NOMO-1 treated with DMSO at 0.1 percent for 48 hours (cell line): ENCODE data around the gene PRKAG2.

Experiments
- DNase-seq: peaks from one replicate; lab custom pipeline; 2025; ENCODE audit not compliant: unreplicated experiment; lab: John Stamatoyannopoulos, UW

The PRKAG2 gene

DNA sequence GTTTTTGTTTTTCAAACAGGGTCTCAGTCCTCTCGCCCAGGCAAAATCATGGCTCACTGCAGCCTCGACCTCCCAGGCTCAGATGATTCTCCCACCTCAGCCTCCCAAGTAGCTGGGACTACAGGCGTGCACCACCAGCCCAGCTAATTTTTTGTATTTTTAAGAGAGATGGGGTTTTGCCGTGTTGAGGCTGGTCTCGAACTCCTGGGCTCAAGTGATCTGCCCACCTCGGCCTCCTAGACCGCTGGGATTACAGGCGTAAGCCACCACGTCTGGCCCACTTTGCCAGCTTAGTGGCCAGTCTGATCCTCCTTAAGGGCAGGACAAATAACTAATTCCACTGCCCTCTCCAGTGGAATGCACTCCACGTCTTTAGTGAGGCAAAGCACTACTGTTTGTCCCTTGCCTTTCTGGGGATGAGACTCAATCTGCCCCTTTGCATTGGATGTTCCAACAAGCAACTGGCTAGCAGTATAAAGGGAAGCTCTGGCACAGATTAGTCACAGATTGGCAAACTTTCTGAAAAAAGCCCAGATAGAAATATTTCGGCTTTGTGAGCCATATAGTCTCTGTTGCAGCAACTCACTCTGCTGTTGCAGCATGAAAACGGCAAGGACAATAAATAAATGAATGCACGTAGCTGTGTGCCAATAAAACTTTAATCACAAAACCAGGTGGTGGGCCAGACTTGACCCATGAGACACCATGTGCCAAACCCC is 213.4 kb downstream of the PRKAG2 start:
- DNase-seq = no peak

DNA sequence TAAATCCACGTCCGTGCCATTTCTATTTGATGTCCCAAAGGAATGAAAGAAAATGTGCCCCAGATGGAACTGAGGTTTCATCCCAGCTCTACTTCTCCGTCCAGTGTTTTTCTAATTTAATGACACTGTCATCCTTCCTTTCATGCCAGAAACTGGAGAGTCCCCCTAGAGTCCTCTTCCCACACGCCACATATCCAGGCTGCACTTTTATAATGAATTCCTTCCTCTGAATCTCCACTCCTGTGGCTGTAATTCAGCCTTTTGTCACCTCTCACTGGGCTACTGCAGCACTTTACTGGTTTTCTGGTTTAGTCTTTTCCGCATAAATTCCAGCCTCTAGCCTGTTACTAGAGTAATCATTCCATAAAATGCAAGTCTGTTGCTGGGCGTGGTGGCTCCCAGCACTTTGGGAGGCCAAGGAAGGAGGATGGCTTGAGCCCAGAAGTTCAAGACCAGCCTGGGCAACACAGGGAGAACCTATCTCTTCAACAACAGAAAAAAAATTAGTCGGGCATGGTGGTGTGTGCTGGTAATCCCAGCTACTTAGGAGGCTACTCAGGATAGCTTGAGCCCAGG is 214.6 kb downstream of the PRKAG2 start:
- DNase-seq = no peak

DNA sequence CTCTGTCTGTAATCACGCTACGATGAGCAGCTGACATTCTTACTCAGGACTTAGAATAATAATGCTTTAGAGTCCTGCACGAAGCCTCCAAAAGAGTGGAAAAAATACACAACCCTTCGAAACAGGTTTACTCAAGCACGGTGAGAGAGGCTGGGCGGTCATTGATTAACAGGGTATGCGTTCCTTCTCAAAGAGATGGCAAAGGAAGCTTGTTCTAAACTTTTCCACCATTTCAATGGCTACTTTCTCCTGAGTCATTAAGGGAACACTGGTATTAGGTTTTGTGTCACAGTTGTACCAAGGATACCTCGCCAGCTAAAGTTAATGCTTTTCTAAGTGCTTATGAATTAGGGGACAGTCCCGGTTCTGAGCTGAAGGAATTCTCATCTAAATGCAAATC is 215.3 kb downstream of the PRKAG2 start:
- no peak for DNase-seq

GRCh38 chr7:151660141-151660540 is 216.8 kb downstream of the PRKAG2 start:
- DNase-seq = no peak

- no peak for DNase-seq
Observed at GRCh38 chr7:151659219-151659618, 217.7 kb downstream of the PRKAG2 start.

- DNase-seq = no peak
Observed at GRCh38 chr7:151658778-151659177, 218.1 kb downstream of the PRKAG2 start.

- DNase-seq = no peak
Observed at GRCh38 chr7:151657173-151657572, 219.7 kb downstream of the PRKAG2 start.

DNA sequence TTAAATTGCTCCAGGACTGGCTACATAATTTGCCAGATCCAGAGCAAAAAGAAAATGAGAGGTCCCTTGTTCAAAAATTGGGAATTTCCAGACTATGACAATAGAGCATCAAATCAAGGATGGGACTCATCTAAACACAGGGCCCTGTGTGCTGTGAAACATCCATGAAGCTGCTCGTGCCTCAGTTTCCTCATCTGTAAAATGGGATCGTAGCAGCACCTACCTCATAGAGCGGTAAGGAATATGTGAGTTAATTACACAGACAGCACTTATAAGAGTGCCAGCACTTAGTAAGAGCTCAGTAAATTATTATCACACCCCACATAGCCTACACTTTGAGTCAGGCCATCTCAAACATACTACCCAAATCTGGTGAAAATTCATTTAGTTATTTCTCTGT is 221.4 kb downstream of the PRKAG2 start:
- DNase-seq = no peak

DNA sequence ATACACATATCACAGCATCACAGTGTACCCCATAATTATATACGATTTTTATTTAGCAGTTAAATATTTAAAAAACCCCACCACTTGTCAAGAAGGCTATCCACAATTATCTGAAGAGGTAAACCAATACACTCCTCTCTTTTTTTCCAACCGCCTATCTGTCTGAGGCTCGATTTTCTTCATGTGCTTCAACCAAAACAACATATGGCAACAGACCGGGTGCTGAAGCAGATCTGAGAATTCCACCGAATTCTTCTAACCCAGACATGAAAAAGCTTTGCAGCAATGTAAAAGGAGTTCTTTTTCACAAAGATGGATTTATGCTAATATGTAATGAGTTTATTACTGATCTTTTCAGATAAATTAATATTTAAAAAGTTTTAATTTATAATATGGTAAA is 224.8 kb downstream of the PRKAG2 start:
- DNase-seq = no peak

GRCh38 chr7:151650161-151650560 is 226.8 kb downstream of the PRKAG2 start:
- DNase-seq = no peak

GRCh38 chr7:151648429-151648828 is 228.5 kb downstream of the PRKAG2 start:
- DNase-seq = no peak

DNA sequence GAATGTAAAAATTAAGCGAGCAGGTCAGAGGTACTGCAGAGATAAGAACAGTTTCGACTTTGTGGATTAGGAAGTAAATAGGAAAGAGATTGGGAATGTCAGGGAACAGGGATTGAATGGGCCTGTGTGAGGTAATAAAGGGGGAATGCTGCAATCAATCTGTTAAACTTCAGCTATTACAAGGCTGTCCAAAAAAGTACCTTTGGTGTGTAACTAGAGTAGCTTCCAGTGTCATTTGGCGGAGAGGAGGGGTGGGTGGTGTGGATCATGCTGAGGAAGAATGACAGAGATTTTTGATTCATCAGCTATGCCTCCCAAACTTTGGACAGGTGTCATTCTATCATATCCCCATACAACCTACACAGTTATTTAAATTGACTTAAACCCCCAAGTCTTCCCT is 229.0 kb downstream of the PRKAG2 start:
- no peak for DNase-seq

DNA sequence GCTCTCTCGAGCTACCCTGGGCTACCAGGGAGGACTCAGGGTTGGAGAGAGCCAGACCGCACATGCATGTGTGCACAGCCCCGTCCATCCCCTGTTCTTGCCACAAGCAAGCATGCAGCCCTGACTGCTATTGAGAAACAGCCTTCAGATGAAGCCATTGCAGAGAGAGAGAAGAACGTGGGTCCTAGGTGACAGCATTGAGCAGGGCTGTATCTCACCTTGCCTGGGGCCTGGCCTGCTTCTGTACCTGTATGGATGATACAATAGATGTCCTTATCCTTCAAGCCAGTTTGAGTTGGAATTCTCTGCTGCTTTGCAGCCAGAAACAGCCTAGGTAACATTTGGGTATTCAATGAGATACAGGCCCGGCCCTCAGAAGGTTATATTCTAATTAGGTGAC is 229.9 kb downstream of the PRKAG2 start:
- no peak for DNase-seq

DNA sequence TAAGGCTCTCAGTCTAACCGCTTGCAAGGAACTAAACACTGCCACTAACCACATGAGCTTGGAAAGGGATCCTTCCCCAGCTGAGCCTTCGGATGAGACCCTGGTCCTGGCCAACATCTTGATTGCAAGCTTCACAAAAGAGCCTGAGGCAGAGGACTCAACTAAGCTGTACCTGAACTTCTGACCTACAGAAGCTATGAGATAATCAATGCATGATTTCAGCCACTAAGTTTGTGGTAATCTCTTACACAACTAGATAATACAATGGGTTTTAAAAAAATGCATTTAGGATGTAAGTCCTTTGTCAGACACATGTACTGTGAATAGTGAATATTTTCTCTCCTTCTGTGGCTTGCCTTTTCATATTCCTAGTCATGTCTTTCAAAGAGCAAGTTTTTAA is 231.6 kb downstream of the PRKAG2 start:
- no peak for DNase-seq

- no peak for DNase-seq
Observed at GRCh38 chr7:151644554-151644953, 232.4 kb downstream of the PRKAG2 start.

DNA sequence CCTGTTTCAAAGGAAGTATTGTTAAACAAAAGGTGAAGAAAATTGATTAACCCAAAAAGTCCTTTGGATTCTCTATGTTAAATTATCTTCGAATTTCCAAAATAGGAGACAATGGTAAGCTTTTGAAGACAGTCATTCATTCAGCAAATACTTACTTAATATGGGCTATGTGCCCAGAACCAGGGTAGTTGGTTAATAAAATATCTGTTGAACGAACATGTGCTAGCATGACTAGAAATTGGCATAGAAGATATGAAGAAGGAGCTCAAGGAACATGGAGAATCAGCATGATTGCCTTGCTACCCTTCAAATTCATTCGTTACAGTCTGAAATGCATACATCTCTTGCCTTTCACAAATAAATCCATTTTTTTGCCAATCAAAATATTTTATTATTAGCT is 234.2 kb downstream of the PRKAG2 start:
- DNase-seq = no peak

DNA sequence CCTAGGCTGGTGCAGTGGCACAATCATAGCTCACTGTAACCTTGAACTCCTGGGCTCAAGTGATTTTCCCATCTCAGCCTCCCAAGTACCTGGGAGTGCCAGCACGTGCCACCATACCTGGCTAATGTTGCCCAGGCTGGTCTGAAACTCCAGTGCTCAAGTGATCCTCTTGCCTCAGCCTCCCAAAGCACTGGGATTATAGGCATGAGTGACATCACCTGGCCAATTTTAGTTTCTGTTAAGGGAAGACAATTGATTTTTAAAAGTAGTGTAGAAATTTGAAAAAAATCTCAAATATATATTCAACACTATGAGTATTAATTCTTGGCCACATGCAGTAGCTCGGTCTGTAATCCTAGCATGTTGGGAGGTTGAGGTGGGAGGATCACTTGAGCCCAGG is 235.3 kb downstream of the PRKAG2 start:
- DNase-seq = no peak

GRCh38 chr7:151637781-151638261 is 239.1 kb downstream of the PRKAG2 start:
- DNase-seq = no peak

DNA sequence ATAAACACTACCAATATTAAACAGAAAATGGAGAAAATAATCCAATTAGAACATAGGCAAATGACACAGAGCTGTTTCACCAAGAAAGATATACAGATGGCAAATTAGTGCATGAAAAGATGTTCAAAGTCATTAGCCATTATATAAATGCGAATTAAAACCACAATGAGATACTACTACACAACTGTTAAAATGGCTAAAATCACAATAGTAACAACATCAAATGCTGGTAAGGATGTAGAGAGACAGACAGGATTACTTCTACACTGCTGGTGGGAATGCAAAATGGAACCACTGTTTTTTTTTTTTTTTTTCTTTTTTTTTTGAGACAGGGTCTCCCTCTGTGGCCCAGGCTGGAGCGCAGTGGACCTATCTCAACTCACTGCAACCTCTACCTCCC is 242.3 kb downstream of the PRKAG2 start:
- DNase-seq = no peak

DNA sequence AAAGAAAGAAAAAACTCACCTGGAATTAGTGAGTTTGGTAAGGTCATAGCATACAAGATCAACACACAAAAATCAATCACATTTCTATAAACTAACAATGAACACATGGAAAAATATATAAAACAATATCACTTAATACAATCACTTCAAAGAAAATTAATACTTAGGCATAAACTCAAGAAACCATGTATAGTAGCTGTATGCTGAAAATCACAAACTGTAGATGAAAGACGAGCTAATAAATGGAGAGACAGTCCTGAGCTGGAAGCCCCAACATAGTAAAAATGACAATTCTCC is 243.5 kb downstream of the PRKAG2 start:
- no peak for DNase-seq

- DNase-seq = peak; percentile 81
Observed at GRCh38 chr7:151632750-151633515, 244.0 kb downstream of the PRKAG2 start.
